Fibroblast of mammary gland (primary cell): ENCODE data around the gene FOXN3.

Experiments
- DNase-seq: peaks from one replicate; pipeline ENCODE4 v3.0.0-alpha.2; 2010; ENCODE audit warnings: low read depth
- H3K4me3 ChIP-seq: 2 replicates; pipeline ENCODE4 v1.5.1; 2011; ENCODE audit warnings: low read depth, mild to moderate bottlenecking, low read length, moderate library complexity; ENCODE audit not compliant: control insufficient read depth
- CTCF ChIP-seq: conservative IDR thresholded peaks from 2 replicates; pipeline ENCODE4 v1.5.1; 2011; ENCODE audit warnings: low read depth, low read length, inconsistent platforms; ENCODE audit not compliant: control insufficient read depth, insufficient read depth

The FOXN3 gene

DNA sequence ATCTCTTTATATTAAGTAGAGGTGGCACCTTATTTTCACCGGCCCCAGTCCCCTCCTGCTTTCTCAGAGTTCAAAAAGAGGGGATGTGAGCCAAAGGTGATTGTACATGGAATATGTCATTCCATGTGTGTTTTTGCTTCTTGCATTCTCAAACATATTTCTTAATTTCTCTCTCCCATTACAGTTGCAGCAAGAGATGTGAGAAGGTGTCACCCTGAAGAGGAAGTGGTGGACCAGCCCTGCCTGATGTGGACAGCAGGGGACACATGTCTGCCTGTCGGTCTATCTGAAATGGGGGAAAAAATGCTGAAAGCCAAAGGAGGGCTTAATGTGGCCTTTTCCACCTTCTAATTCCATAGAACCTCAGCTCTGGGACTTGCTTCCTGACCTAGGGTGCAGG, 1.9 kb upstream of the FOXN3 start:
- TF ChIP-seq CTCF, result no peak
- H3K4me3 ChIP-seq, result no peak overlapping the region
- DNase-seq, result no peak

GRCh38 chr14:89418452-89418851, 1.4 kb upstream of the FOXN3 start:
- TF ChIP-seq CTCF, result no peak
- no peak overlapping the region for H3K4me3 ChIP-seq
- DNase-seq, result peak; percentile 55

GRCh38 chr14:89417465-89418225, 612 bp upstream of the FOXN3 start:
- TF ChIP-seq CTCF, result peak; percentile 30
- H3K4me3 ChIP-seq, result peak overlapping the region; percentile 64
- peak; percentile 48 for DNase-seq

- H3K4me3 ChIP-seq, result peak overlapping the region; percentile 79
- peak; percentile 97 for DNase-seq
- no peak for TF ChIP-seq CTCF
Measured at GRCh38 chr14:89416002-89416995, 734 bp downstream of the FOXN3 start.

- no peak for DNase-seq
- peak overlapping the region; percentile 79 for H3K4me3 ChIP-seq
- TF ChIP-seq CTCF, result no peak
Measured at GRCh38 chr14:89415159-89415558, 1.9 kb downstream of the FOXN3 start.

GRCh38 chr14:89411976-89412375, 5.1 kb downstream of the FOXN3 start:
- no peak overlapping the region for H3K4me3 ChIP-seq
- no peak for DNase-seq
- no peak for TF ChIP-seq CTCF
